H1 (cell line): ENCODE data around the gene PTGFR. TPM values are rescaled to one million over a fixed set of nuclear protein-coding genes. Genes with fewer than 3 reads are reported as not detected.

Experiments
- CTCF ChIA-PET: fragments of 300-600 bp; sonication (Branson Sonifier 250); formaldehyde crosslinking; loops from one replicate; lab custom pipeline; 2021; ENCODE audit not compliant: partially characterized antibody; lab: Charles Lee
- POLR2A ChIA-PET: fragments of 300-600 bp; sonication (Branson Sonifier 250); formaldehyde crosslinking; loops from one replicate; lab custom pipeline; 2021; ENCODE audit warnings: inconsistent platforms; ENCODE audit not compliant: partially characterized antibody; lab: Charles Lee
- DNase-seq, 2 experiments: peaks; one replicate each; pipeline versions ENCODE4 v3.0.0 to v3.0.0-alpha.2; 2010 to 2022; ENCODE audit warnings: low spot score in 2 of 2, low read depth in 1 of 2, mixed read lengths in 1 of 2
- FAIRE-seq: peaks from 2 replicates; lab custom pipeline; 2011; peaks lifted over from hg19 to GRCh38; lab: Jason Lieb, UNC
- H2AFZ ChIP-seq: 2 replicates; pipeline ENCODE4 v1.8.1; 2012; ENCODE audit warnings: low read length, inconsistent platforms
- H2AK5ac ChIP-seq: 2 replicates; pipeline ENCODE4 v1.6.1; 2013; ENCODE audit warnings: low read depth, low read length
- H2BK120ac ChIP-seq: replicated peaks from 2 replicates; pipeline ENCODE3; 2013; ENCODE audit warnings: low read depth, low read length, inconsistent platforms
- H2BK12ac ChIP-seq: 2 replicates; pipeline ENCODE4 v1.6.1; 2013; ENCODE audit warnings: low read depth, low read length
- H2BK15ac ChIP-seq: 2 replicates; pipeline ENCODE4 v1.6.1; 2013; ENCODE audit warnings: low read length
- H2BK20ac ChIP-seq: 2 replicates; pipeline ENCODE4 v1.6.1; 2013; ENCODE audit warnings: low read length
- H2BK5ac ChIP-seq: 2 replicates; pipeline ENCODE4 v1.6.1; 2013; ENCODE audit warnings: low read depth, low read length
- H3K14ac ChIP-seq: 2 replicates; pipeline ENCODE4 v1.6.1; 2013; ENCODE audit warnings: inconsistent platforms; ENCODE audit not compliant: insufficient read length
- H3K18ac ChIP-seq: 2 replicates; pipeline ENCODE4 v1.6.1; 2013; ENCODE audit warnings: low read length; ENCODE audit errors: extremely low read depth
- H3K23ac ChIP-seq: 2 replicates; pipeline ENCODE4 v1.6.1; 2013; ENCODE audit warnings: inconsistent platforms; ENCODE audit not compliant: insufficient read length
- H3K23me2 ChIP-seq: 2 replicates; pipeline ENCODE4 v1.6.1; 2013; ENCODE audit warnings: low read depth, low read length
- H3K27ac ChIP-seq: 2 replicates; pipeline ENCODE4 v1.6.1; 2011; ENCODE audit warnings: low read depth, low read length, inconsistent platforms
- H3K27me3 ChIP-seq, 4 experiments: replicated peaks in 1 of 4; 1 replicate in 1 of 4; 2 replicates in 3 of 4; pipeline versions ENCODE4 v1.6.1 to v1.8.1; 2011 to 2013; ENCODE audit warnings: low read length in 3 of 4, mild to moderate bottlenecking in 3 of 4, inconsistent platforms in 2 of 4, mixed read lengths in 2 of 4, moderate library complexity in 1 of 4; ENCODE audit not compliant: control insufficient read depth in 3 of 4, insufficient read depth in 3 of 4; ENCODE audit errors: extremely low read depth in 1 of 4
- H3K36me3 ChIP-seq, 4 experiments: 2 replicates each; pipeline versions ENCODE4 v1.6.1 to v1.8.1; 2011 to 2013; ENCODE audit warnings: mild to moderate bottlenecking in 4 of 4, low read length in 3 of 4, moderate library complexity in 2 of 4, control low read depth in 1 of 4, inconsistent platforms in 1 of 4; ENCODE audit not compliant: insufficient read depth in 4 of 4, control insufficient read depth in 2 of 4
- H3K4ac ChIP-seq: replicated peaks from 2 replicates; pipeline ENCODE3; 2013; ENCODE audit warnings: low read length, low read depth, mixed read lengths, inconsistent platforms; ENCODE audit not compliant: insufficient read length
- H3K4me1 ChIP-seq, 4 experiments: replicated peaks in 1 of 4; 1 replicate in 1 of 4; 2 replicates in 3 of 4; pipeline versions ENCODE4 v1.6.1 to v1.8.1; 2011 to 2013; ENCODE audit warnings: low read length in 3 of 4, inconsistent platforms in 2 of 4, mixed read lengths in 1 of 4; ENCODE audit not compliant: insufficient read depth in 4 of 4, control insufficient read depth in 3 of 4
- H3K4me2 ChIP-seq, 2 experiments: 2 replicates each; pipeline versions ENCODE4 v1.6.1 to v1.8.1; 2011 to 2013; ENCODE audit warnings: low read depth in 2 of 2, low read length in 2 of 2, control low read depth in 1 of 2, inconsistent platforms in 1 of 2, mild to moderate bottlenecking in 1 of 2; ENCODE audit not compliant: insufficient read depth in 1 of 2
- H3K4me3 ChIP-seq, 4 experiments: fragments of 200-600, 300-600 bp in 1 of 4; sonication (generic), shearing (Covaris generic), sonication (Bioruptor Twin) in 1 of 4; 2 replicates each; pipeline versions ENCODE4 v1.5.1 to v1.8.1; 2011 to 2016; ENCODE audit warnings: low read length in 4 of 4, low read depth in 3 of 4, control low read depth in 2 of 4, inconsistent platforms in 2 of 4, mild to moderate bottlenecking in 2 of 4, mixed read lengths in 1 of 4, moderate library complexity in 1 of 4; ENCODE audit not compliant: insufficient read depth in 2 of 4; ENCODE audit errors: extremely low read depth in 1 of 4
- H3K56ac ChIP-seq: replicated peaks from 2 replicates; pipeline ENCODE3; 2013; ENCODE audit warnings: low read depth, mild to moderate bottlenecking, mixed read lengths, low read length, inconsistent platforms; ENCODE audit not compliant: insufficient read length
- H3K79me1 ChIP-seq: 2 replicates; pipeline ENCODE4 v1.6.1; 2013; ENCODE audit warnings: low read depth, low read length, control low read depth
- H3K79me2 ChIP-seq, 2 experiments: 2 replicates each; pipeline versions ENCODE4 v1.6.1 to v1.8.1; 2012 to 2013; ENCODE audit warnings: low read length in 2 of 2, mild to moderate bottlenecking in 2 of 2, inconsistent platforms in 1 of 2; ENCODE audit not compliant: insufficient read depth in 2 of 2, control insufficient read depth in 1 of 2
- H3K9ac ChIP-seq, 4 experiments: replicated peaks in 1 of 4; 1 replicate in 1 of 4; 2 replicates in 3 of 4; pipeline versions ENCODE4 v1.6.1 to v1.8.1; 2011 to 2013; ENCODE audit warnings: low read depth in 3 of 4, low read length in 3 of 4, control low read depth in 2 of 4, mild to moderate bottlenecking in 2 of 4, moderate library complexity in 2 of 4, inconsistent platforms in 1 of 4; ENCODE audit errors: extremely low read depth in 1 of 4
- H3K9me3 ChIP-seq, 2 experiments: 2 replicates each; pipeline versions ENCODE4 v1.6.1 to v1.8.1; 2012 to 2013; ENCODE audit warnings: mild to moderate bottlenecking in 2 of 2, moderate library complexity in 2 of 2, control low read depth in 1 of 2, inconsistent platforms in 1 of 2, low read depth in 1 of 2, low read length in 1 of 2, mixed read lengths in 1 of 2; ENCODE audit not compliant: insufficient read depth in 2 of 2
- H4K20me1 ChIP-seq, 2 experiments: replicated peaks in 1 of 2; 2 replicates each; pipeline versions ENCODE3 to v1.8.1; 2011 to 2013; ENCODE audit warnings: inconsistent platforms in 2 of 2, low read length in 2 of 2, mild to moderate bottlenecking in 1 of 2; ENCODE audit not compliant: insufficient read depth in 2 of 2, control insufficient read depth in 1 of 2
- H4K5ac ChIP-seq: 2 replicates; pipeline ENCODE4 v1.6.1; 2013; ENCODE audit warnings: low read length, low read depth, mixed read lengths, inconsistent platforms; ENCODE audit not compliant: insufficient read length
- H4K8ac ChIP-seq: 2 replicates; pipeline ENCODE4 v1.8.0; 2013; ENCODE audit warnings: mild to moderate bottlenecking, moderate library complexity, low read length, inconsistent platforms; ENCODE audit not compliant: insufficient read depth; ENCODE audit errors: extremely low read depth
- H4K91ac ChIP-seq: replicated peaks from 2 replicates; pipeline ENCODE3; 2013; ENCODE audit warnings: low read length, mixed read lengths, inconsistent platforms; ENCODE audit not compliant: insufficient read length
- BACH1 ChIP-seq: IDR thresholded peaks from 2 replicates; pipeline ENCODE4 v1.6.1; 2012; ENCODE audit warnings: low read length, improper control_type of control experiment
- BRCA1 ChIP-seq: IDR thresholded peaks from 2 replicates; pipeline ENCODE4 v1.6.1; 2012; ENCODE audit warnings: low read depth, low read length, improper control_type of control experiment
- CBX5 ChIP-seq: fragments of 300-800, 300-1000 bp; sonication (generic); IDR thresholded peaks from 2 replicates; pipeline ENCODE4 v1.7.1; 2016; ENCODE audit warnings: antibody characterized with exemption, low read length, low read depth
- HDAC6 ChIP-seq: IDR thresholded peaks from one replicate; pipeline ENCODE4 v1.7.1; 2012; ENCODE audit warnings: low read depth, mild to moderate bottlenecking, inconsistent platforms, low read length, moderate library complexity
- SIX5 ChIP-seq: IDR thresholded peaks from 2 replicates; pipeline ENCODE4 v1.6.1; 2011; ENCODE audit warnings: mild to moderate bottlenecking, low read depth, low read length
- SP1 ChIP-seq: IDR thresholded peaks from 2 replicates; pipeline ENCODE4 v1.6.1; 2011; ENCODE audit warnings: low read depth, low read length
- SP2 ChIP-seq: IDR thresholded peaks from 2 replicates; pipeline ENCODE4 v1.6.1; 2012; ENCODE audit warnings: mild to moderate bottlenecking, low read length, inconsistent platforms
- TAF1 ChIP-seq: IDR thresholded peaks from 2 replicates; pipeline ENCODE4 v1.6.1; 2011; ENCODE audit warnings: mild to moderate bottlenecking, low read depth, low read length
- ZNF274 ChIP-seq: IDR thresholded peaks from 2 replicates; pipeline ENCODE4 v1.7.0; 2012; ENCODE audit warnings: low read length, borderline replicate concordance; ENCODE audit errors: extremely low read depth
- WGBS, 2 experiments: shearing (Covaris generic) in 1 of 2; methylation state at CpG; one replicate each; pipeline versions ENCODE4 v1.1.6 to v1.1.7; 2013 to 2015; ENCODE audit warnings: low lambda C conversion rate in 2 of 2, mixed read lengths in 2 of 2, inconsistent platforms in 1 of 2, low coverage in 1 of 2, missing lambda C conversion rate in 1 of 2; ENCODE audit not compliant: insufficient replicate concordance in 2 of 2, insufficient coverage in 1 of 2, insufficient read length in 1 of 2; ENCODE audit errors: extremely low coverage in 1 of 2, missing lambda C conversion rate in 1 of 2; 5-methylcytosine and 5-hydroxymethylcytosine counted together
- polyA plus RNA-seq, 7 experiments: library from polyadenylated mRNA; depleted of rRNA in 3 of 7; stranded (reverse) in 5 of 7; unstranded in 2 of 7; fragments of >200 nt in 5 of 7; fragments of 200-250 nt in 2 of 7; gene quantifications; 1 replicate in 5 of 7; 2 replicates in 1 of 7; 4 replicates in 1 of 7; pipeline versions ENCODE4 v1.2.1 to v1.2.3, GENCODE V29; 2011 to 2013; ENCODE audit warnings: missing spikeins in 2 of 7, mixed read lengths in 2 of 7
- total RNA-seq: library from RNA; stranded (reverse); fragmentation: NEBNext Ultra II Directional; extraction: Animal tissue kit (Norgen Biotek cat#: 25700); gene quantifications from 2 replicates; pipeline ENCODE4 v1.2.1, GENCODE V29; 2021
- TF ChIP-seq, protein P1 (sequence below): IDR thresholded peaks from 2 replicates; pipeline ENCODE4 v1.6.1; 2012; ENCODE audit warnings: inconsistent platforms

Gene PTGFR
- total and polyA plus RNA-seq, 2 of the 8 experiments (the other 6 are each of a cell fraction or from before 2014, with no cell fraction given) = 0.02 TPM; not detected in 1

DNA sequence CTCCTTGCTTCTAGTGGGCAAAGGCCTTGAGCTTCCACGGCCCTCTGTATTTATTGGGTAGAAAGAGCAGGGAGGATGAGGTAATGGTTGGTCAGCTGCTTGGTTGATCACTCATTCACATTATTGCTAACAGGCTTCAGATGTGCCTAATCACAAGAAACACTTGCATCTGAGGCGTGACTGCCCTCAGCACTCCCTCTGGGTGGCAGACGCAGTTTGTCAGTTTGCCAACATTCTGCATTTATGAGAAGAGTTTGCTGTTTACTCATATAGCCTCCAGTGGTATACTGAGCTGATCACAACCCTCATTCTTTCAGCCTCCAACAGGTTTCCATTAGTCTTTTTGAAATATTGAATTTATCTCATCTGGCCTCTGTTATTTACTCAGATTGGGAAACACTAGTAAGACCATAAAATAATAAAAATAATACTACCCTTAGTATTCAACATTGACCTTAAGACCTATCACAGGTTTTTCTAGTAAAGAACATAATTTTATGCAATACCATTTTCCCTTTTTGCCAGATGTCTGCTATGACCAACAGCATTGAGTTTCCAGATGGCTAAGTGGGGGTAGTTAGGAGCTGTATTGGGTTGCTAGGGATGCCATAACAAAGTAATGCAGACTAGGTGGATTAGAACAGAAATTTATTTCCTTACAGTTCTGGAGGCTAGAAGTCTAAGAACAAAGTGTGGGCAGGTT lies 53.3 kb downstream of the PTGFR start:
- no peak overlapping the region for H3K14ac ChIP-seq
- H4K20me1 ChIP-seq = no peaks in the 10 kb centered on the region
- H2BK12ac ChIP-seq = no peak overlapping the region
- no peak overlapping the region for H3K18ac ChIP-seq
- no peak overlapping the region for H3K4me3 ChIP-seq
- H2AK5ac ChIP-seq = no peak overlapping the region
- no peaks in the 10 kb centered on the region for H3K27me3 ChIP-seq
- H3K36me3 ChIP-seq = no peaks in the 10 kb centered on the region
- TF ChIP-seq SIX5 (no peak), BACH1 (no peak), SP2 (no peak), BRCA1 (no peak), TAF1 (no peak), SP1 (no peak), HDAC6 (no peak), CBX5 (no peak), ZNF274 (no peak)
- TF ChIP-seq, protein P1, sequence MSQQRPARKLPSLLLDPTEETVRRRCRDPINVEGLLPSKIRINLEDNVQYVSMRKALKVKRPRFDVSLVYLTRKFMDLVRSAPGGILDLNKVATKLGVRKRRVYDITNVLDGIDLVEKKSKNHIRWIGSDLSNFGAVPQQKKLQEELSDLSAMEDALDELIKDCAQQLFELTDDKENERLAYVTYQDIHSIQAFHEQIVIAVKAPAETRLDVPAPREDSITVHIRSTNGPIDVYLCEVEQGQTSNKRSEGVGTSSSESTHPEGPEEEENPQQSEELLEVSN = no peak
- ChIA-PET POLR2A (no interaction called here), CTCF (interaction anchor here (0.6 to 1.6 kb wide), 2 partner anchors 9 to 76 kb away, joined by 3 to 8 read pairs; no protein-coding TSS in a partner anchor)
- no peak overlapping the region for H3K4ac ChIP-seq
- no peak overlapping the region for H3K4me2 ChIP-seq
- H3K27ac ChIP-seq = no peak overlapping the region
- H3K23ac ChIP-seq = no peak overlapping the region
- no peak overlapping the region for H2BK15ac ChIP-seq
- no peaks in the 10 kb centered on the region for H3K79me1 ChIP-seq
- DNase-seq (no peak), FAIRE-seq (no peak)
- WGBS, 2 experiments = 95% methylated on average over 3 of the region's 3 CpGs; no CpG with 5 or more reads in 1 of the 2 experiments
- H4K5ac ChIP-seq = no peak overlapping the region
- H2BK5ac ChIP-seq = no peak overlapping the region
- H4K91ac ChIP-seq = no peak overlapping the region
- H3K79me2 ChIP-seq = no peaks in the 10 kb centered on the region
- H2BK120ac ChIP-seq = no peak overlapping the region
- H4K8ac ChIP-seq = no peak overlapping the region
- H3K23me2 ChIP-seq = no peaks in the 10 kb centered on the region
- H3K4me1 ChIP-seq = no peaks in the 10 kb centered on the region
- H3K56ac ChIP-seq = no peak overlapping the region
- H3K9me3 ChIP-seq = no peaks in the 10 kb centered on the region; a peak in 1 of 4 replicates
- H2BK20ac ChIP-seq = no peak overlapping the region
- H2AFZ ChIP-seq = no peak overlapping the region
- no peak overlapping the region for H3K9ac ChIP-seq
